Astrocyte of the cerebellum (primary cell): Measurements from ENCODE around the gene COL4A2.

Source experiments
- DNase-seq: peaks from one replicate; pipeline ENCODE4 v3.0.0-alpha.2; 2011; ENCODE audit warnings: low read depth
- H3K4me3 ChIP-seq: 2 replicates; pipeline ENCODE4 v1.5.1; 2011; ENCODE audit warnings: mild to moderate bottlenecking, low read depth, low read length, moderate library complexity
- in situ Hi-C: cut with HindIII; loops from 2 replicates; pipeline ENCODE4 v1.10.0; 2017; ENCODE audit warnings: low sequenced_read_pairs
- TF ChIP-seq, protein P1 (sequence below): IDR thresholded peaks from 2 replicates; pipeline ENCODE4 v1.5.1; 2012; ENCODE audit warnings: low read length, low read depth, moderate library complexity, mild to moderate bottlenecking; ENCODE audit errors: missing control alignments

COL4A2 gene

GRCh38 chr13:110345266-110345665 is 38.2 kb downstream of the COL4A2 start:
- TF ChIP-seq, protein P1, sequence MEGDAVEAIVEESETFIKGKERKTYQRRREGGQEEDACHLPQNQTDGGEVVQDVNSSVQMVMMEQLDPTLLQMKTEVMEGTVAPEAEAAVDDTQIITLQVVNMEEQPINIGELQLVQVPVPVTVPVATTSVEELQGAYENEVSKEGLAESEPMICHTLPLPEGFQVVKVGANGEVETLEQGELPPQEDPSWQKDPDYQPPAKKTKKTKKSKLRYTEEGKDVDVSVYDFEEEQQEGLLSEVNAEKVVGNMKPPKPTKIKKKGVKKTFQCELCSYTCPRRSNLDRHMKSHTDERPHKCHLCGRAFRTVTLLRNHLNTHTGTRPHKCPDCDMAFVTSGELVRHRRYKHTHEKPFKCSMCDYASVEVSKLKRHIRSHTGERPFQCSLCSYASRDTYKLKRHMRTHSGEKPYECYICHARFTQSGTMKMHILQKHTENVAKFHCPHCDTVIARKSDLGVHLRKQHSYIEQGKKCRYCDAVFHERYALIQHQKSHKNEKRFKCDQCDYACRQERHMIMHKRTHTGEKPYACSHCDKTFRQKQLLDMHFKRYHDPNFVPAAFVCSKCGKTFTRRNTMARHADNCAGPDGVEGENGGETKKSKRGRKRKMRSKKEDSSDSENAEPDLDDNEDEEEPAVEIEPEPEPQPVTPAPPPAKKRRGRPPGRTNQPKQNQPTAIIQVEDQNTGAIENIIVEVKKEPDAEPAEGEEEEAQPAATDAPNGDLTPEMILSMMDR, result no peak
- H3K4me3 ChIP-seq, result no peak overlapping the region
- in situ Hi-C loops, result no loop called here
- DNase-seq, result no peak

DNA sequence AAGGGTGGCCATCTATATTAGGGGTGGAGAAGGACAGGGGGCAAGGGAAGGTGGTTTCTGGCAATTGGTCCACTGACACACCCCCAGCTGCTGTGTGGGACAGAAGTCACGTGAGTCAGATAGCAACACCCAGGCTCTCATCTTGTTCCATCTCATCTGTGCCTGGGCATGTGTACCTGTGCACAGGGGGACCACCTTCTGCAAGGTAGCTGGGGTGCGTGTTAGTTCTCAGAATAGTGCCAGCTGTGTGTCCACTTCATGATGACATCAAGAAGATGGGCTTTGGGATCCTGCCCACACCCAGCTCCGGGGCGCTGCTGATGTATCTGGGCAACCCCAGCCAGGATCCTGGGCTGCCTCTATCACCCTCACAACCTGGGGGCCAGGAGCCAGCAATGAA is 38.6 kb downstream of the COL4A2 start:
- in situ Hi-C loops, result no loop called here
- TF ChIP-seq, protein P1, result no peak
- no peak overlapping the region for H3K4me3 ChIP-seq
- DNase-seq, result no peak

DNA sequence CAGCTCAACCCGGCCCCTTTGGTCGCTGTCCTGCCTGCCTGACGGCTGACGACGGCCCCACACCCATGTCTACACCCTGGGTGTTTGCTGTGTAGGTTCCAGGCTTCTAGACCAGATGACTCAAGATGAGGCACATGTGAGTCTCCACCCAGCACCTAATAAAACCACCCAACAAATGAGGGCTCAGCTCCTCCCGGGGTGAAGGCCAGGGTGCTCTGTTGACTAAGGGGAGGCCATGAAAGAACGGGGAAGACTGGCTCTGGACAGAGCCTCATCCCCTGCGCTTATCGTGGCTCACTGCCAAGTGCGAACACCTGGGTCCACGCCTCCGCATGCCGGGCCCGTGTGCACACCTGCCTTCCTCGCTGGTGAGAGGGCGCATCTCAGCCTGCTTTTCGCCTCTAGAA is 39.6 kb downstream of the COL4A2 start:
- no peak overlapping the region for H3K4me3 ChIP-seq
- in situ Hi-C loops, result no loop called here
- TF ChIP-seq, protein P1, result no peak
- no peak for DNase-seq

DNA sequence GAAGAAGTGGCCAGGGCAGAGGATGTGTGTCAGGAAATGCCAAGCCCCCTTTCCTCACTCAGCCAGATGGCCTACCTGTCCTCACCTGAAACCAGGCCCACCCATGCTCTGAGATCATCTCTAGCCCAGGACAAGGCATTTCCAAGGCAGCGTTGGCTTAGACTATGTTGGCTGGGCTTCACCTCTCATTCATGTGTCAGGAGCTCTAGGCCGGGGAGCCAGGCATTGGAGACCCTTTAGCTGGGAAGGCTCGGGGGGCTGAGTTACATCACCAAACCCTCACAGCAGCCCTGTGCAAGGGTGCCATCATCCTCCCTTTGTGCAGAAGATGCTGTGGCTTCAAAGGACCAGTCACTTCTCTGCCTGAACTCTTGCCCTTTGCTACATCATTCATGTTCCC is 40.0 kb downstream of the COL4A2 start:
- no peak for DNase-seq
- H3K4me3 ChIP-seq, result no peak overlapping the region
- in situ Hi-C loops, result no loop called here
- TF ChIP-seq, protein P1, result no peak

GRCh38 chr13:110347535-110348308 is 40.6 kb downstream of the COL4A2 start:
- no peak for DNase-seq
- in situ Hi-C loops, result no loop called here
- TF ChIP-seq, protein P1, result no peak
- no peak overlapping the region for H3K4me3 ChIP-seq

- H3K4me3 ChIP-seq, result no peak overlapping the region
- DNase-seq, result no peak
- TF ChIP-seq, protein P1, result no peak
- in situ Hi-C loops, result no loop called here
Measured at GRCh38 chr13:110348309-110349105, 41.4 kb downstream of the COL4A2 start.
